HEK293 (cell line): Measurements from ENCODE around the gene TADA3.

Experiments used
- CTCF ChIA-PET: fragments of 350-600 bp; formaldehyde crosslinking; extraction: SDS; loops from one replicate; lab custom pipeline; 2021; ENCODE audit warnings: antibody characterized with exemption; lab: Yijun Ruan, JAX
- POLR2A ChIA-PET: fragments of 300-600 bp; formaldehyde crosslinking; extraction: SDS; loops from one replicate; lab custom pipeline; 2020; ENCODE audit warnings: antibody characterized with exemption, inconsistent platforms; lab: Yijun Ruan, JAX
- H3K27ac ChIP-seq: fragments of 200-500 bp; sonication (Bioruptor generic); 2 replicates; pipeline ENCODE4 v1.5.1; 2014; ENCODE audit warnings: low read depth, low read length, control low read depth, inconsistent platforms; ENCODE audit errors: extremely low read depth
- H3K36me3 ChIP-seq, 2 experiments: fragments of 200-500 bp in 1 of 2; sonication (Bioruptor generic) in 1 of 2; 1 replicate in 1 of 2; 2 replicates in 1 of 2; pipeline ENCODE4 v1.5.1; 2014 to 2017; ENCODE audit warnings: inconsistent platforms in 2 of 2, low read length in 2 of 2; ENCODE audit not compliant: control insufficient read depth in 2 of 2, insufficient read depth in 1 of 2
- H3K4me1 ChIP-seq: fragments of 200-500 bp; sonication (Bioruptor generic); 2 replicates; pipeline ENCODE4 v1.5.1; 2014; ENCODE audit warnings: mild to moderate bottlenecking, low read length, inconsistent platforms; ENCODE audit not compliant: control insufficient read depth, insufficient read depth
- H3K4me3 ChIP-seq: 2 replicates; pipeline ENCODE4 v1.5.1; 2011; ENCODE audit warnings: low read depth, mild to moderate bottlenecking, control low read depth, low read length, moderate library complexity
- H3K9me3 ChIP-seq: fragments of 200-500 bp; sonication (Bioruptor generic); 2 replicates; pipeline ENCODE4 v1.5.1; 2014; ENCODE audit warnings: low read depth, low read length, inconsistent platforms; ENCODE audit not compliant: control insufficient read depth, insufficient read depth
- ATF2 ChIP-seq: fragments of 450-650 bp; formaldehyde crosslinking; IDR thresholded peaks from 2 replicates; pipeline ENCODE4 v1.5.1; 2016; ENCODE audit warnings: missing biosample characterization, missing genetic modification characterization, low read depth
- HOXA7 ChIP-seq: sonication (generic); formaldehyde crosslinking; IDR thresholded peaks from 2 replicates; pipeline ENCODE4 v1.8.1; 2022; ENCODE audit warnings: missing genetic modification reagents, borderline replicate concordance
- IKZF3 ChIP-seq: fragments of 450-650 bp; IDR thresholded peaks from 2 replicates; pipeline ENCODE4 v1.5.0; 2018; ENCODE audit warnings: missing biosample characterization, mild to moderate bottlenecking, missing genetic modification characterization, moderate library complexity
- KLF8 ChIP-seq: fragments of 450-650 bp; formaldehyde crosslinking; IDR thresholded peaks from 2 replicates; pipeline ENCODE4 v1.5.1; 2016; ENCODE audit warnings: missing biosample characterization, missing genetic modification characterization
- KLF9 ChIP-seq: fragments of 450-650 bp; formaldehyde crosslinking; IDR thresholded peaks from 2 replicates; pipeline ENCODE4 v1.5.1; 2016; ENCODE audit warnings: missing biosample characterization, missing genetic modification characterization, low read depth
- SCRT2 ChIP-seq: fragments of 450-650 bp; formaldehyde crosslinking; IDR thresholded peaks from 2 replicates; pipeline ENCODE4 v1.5.1; 2016; ENCODE audit warnings: missing biosample characterization, missing genetic modification characterization
- ZNF133 ChIP-seq: fragments of 450-650 bp; formaldehyde crosslinking; IDR thresholded peaks from 2 replicates; pipeline ENCODE4 v1.5.1; 2016; ENCODE audit warnings: missing biosample characterization, missing genetic modification characterization
- ZNF146 ChIP-seq: fragments of 450-650 bp; formaldehyde crosslinking; IDR thresholded peaks from 2 replicates; pipeline ENCODE4 v1.5.1; 2016; ENCODE audit warnings: missing biosample characterization, missing genetic modification characterization
- ZNF155 ChIP-seq: fragments of 450-650 bp; formaldehyde crosslinking; IDR thresholded peaks from 2 replicates; pipeline ENCODE4 v1.5.1; 2016; ENCODE audit warnings: missing biosample characterization, missing genetic modification characterization
- ZNF239 ChIP-seq: fragments of 450-650 bp; formaldehyde crosslinking; IDR thresholded peaks from 2 replicates; pipeline ENCODE4 v1.5.1; 2016; ENCODE audit warnings: missing biosample characterization, missing genetic modification characterization
- ZNF280D ChIP-seq: fragments of 450-650 bp; formaldehyde crosslinking; IDR thresholded peaks from 2 replicates; pipeline ENCODE4 v1.5.1; 2016; ENCODE audit warnings: missing biosample characterization, missing genetic modification characterization
- ZNF302 ChIP-seq: fragments of 450-650 bp; formaldehyde crosslinking; IDR thresholded peaks from 2 replicates; pipeline ENCODE4 v1.5.1; 2016; ENCODE audit warnings: missing biosample characterization, missing genetic modification characterization, low read depth
- ZNF324 ChIP-seq: fragments of 450-650 bp; formaldehyde crosslinking; IDR thresholded peaks from 2 replicates; pipeline ENCODE4 v1.5.1; 2016; ENCODE audit warnings: missing biosample characterization, missing genetic modification characterization
- ZNF623 ChIP-seq: fragments of 450-650 bp; formaldehyde crosslinking; IDR thresholded peaks from 2 replicates; pipeline ENCODE4 v1.5.1; 2016; ENCODE audit warnings: missing biosample characterization, missing genetic modification characterization
- ZNF626 ChIP-seq: fragments of 450-650 bp; sonication (Bioruptor Pico); formaldehyde crosslinking; IDR thresholded peaks from 2 replicates; pipeline ENCODE4 v1.5.1; 2018; ENCODE audit warnings: missing biosample characterization, missing genetic modification characterization, inconsistent platforms
- ZNF639 ChIP-seq: fragments of 450-650 bp; formaldehyde crosslinking; IDR thresholded peaks from 2 replicates; pipeline ENCODE4 v1.5.1; 2016; ENCODE audit warnings: missing biosample characterization, missing genetic modification characterization
- ZNF692 ChIP-seq: fragments of 450-650 bp; formaldehyde crosslinking; IDR thresholded peaks from 2 replicates; pipeline ENCODE4 v1.5.1; 2016; ENCODE audit warnings: missing biosample characterization, missing genetic modification characterization
- ZNF768 ChIP-seq: fragments of 450-650 bp; formaldehyde crosslinking; IDR thresholded peaks from 2 replicates; pipeline ENCODE4 v1.5.1; 2018; ENCODE audit warnings: missing biosample characterization, mild to moderate bottlenecking, missing genetic modification characterization
- ZNF777 ChIP-seq: fragments of 450-650 bp; formaldehyde crosslinking; IDR thresholded peaks from 2 replicates; pipeline ENCODE4 v1.5.1; 2017; ENCODE audit warnings: missing biosample characterization, missing genetic modification characterization, borderline replicate concordance
- ZNF792 ChIP-seq: fragments of 450-650 bp; formaldehyde crosslinking; IDR thresholded peaks from 2 replicates; pipeline ENCODE4 v1.5.1; 2016; ENCODE audit warnings: missing biosample characterization, missing genetic modification characterization
- ZSCAN16 ChIP-seq: fragments of 450-650 bp; formaldehyde crosslinking; IDR thresholded peaks from 2 replicates; pipeline ENCODE4 v1.5.1; 2016; ENCODE audit warnings: missing biosample characterization, missing genetic modification characterization

The TADA3 gene

GRCh38 chr3:9834520-9835380 is 42.5 kb upstream of the TADA3 start:
- no peak for TF ChIP-seq ZNF626 (tag by site-specific recombination)
- no peak overlapping the region for H3K4me3 ChIP-seq
- ChIA-PET CTCF (interaction anchor here (0.7 kb wide), 1 partner anchor 20 kb away, joined by 3 read pairs; no protein-coding TSS in a partner anchor), POLR2A (interaction anchor here (1.5 to 1.7 kb wide), 2 partner anchors 9 to 112 kb away, joined by 5 to 6 read pairs; partner anchors contain the start of gene RPUSD3)
- H3K4me1 ChIP-seq: no peaks in the 10 kb centered on the region
- H3K36me3 ChIP-seq: peaks cover 27 to 72% of the 10 kb centered on the region in 2 experiments
- no peaks in the 10 kb centered on the region for H3K9me3 ChIP-seq
- no peak overlapping the region for H3K27ac ChIP-seq

- POLR2A ChIA-PET: no interaction called here
- no peak for TF ChIP-seq ZNF133 (tag by site-specific recombination)
- TF ChIP-seq ZNF639: no peak
- no peak for TF ChIP-seq ZNF692 (tag by site-specific recombination)
- no peak for TF ChIP-seq ATF2
- TF ChIP-seq ZNF302 (tag by site-specific recombination): no peak
- no peak for TF ChIP-seq IKZF3
- no peak for TF ChIP-seq ZNF155 (tag by site-specific recombination)
- TF ChIP-seq ZNF777 (tag by site-specific recombination): no peak
- no peak for TF ChIP-seq ZNF239 (tag by site-specific recombination)
- TF ChIP-seq ZNF146 (tag by site-specific recombination): no peak
- no peak for TF ChIP-seq KLF8 (tag by site-specific recombination)
- no peak for TF ChIP-seq ZNF792
- TF ChIP-seq ZNF768 (tag by site-specific recombination): no peak
- no peak for TF ChIP-seq SCRT2 (tag by site-specific recombination)
- no peak for TF ChIP-seq KLF9 (tag by site-specific recombination)
- TF ChIP-seq ZNF324 (tag by site-specific recombination): no peak
- H3K9me3 ChIP-seq: no peaks in the 10 kb centered on the region
- peaks cover 27 to 72% of the 10 kb centered on the region in 2 experiments for H3K36me3 ChIP-seq
- CTCF ChIA-PET: no interaction called here
- no peak overlapping the region for H3K4me3 ChIP-seq
- H3K27ac ChIP-seq: no peak overlapping the region
- no peaks in the 10 kb centered on the region for H3K4me1 ChIP-seq
Measured at GRCh38 chr3:9833078-9833477, 40.8 kb upstream of the TADA3 start.

GRCh38 chr3:9831253-9831652 is 39.0 kb upstream of the TADA3 start:
- H3K4me3 ChIP-seq: no peak overlapping the region
- ChIA-PET POLR2A (interaction anchor here (0.9 to 1.3 kb wide), 2 partner anchors 11 to 13 kb away, joined by 3 to 4 read pairs; partner anchors contain the start of gene RPUSD3), CTCF (interaction anchor here (1.2 kb wide), 1 partner anchor 115 kb away, joined by 6 read pairs; no protein-coding TSS in a partner anchor)
- H3K9me3 ChIP-seq: no peaks in the 10 kb centered on the region
- H3K36me3 ChIP-seq: peaks cover 22 to 74% of the 10 kb centered on the region in 2 experiments
- TF ChIP-seq ZNF623 (tag by site-specific recombination): no peak
- no peak for TF ChIP-seq ZSCAN16 (tag by site-specific recombination)
- TF ChIP-seq HOXA7 (CRISPR knock-in tag): no peak
- TF ChIP-seq ZNF280D (tag by site-specific recombination): no peak
- TF ChIP-seq ZNF133 (tag by site-specific recombination): no peak
- TF ChIP-seq, all 188 proteins: peak for 0
- Histone ChIP-seq H3K27ac (no peak overlapping the region), H3K4me1 (no peaks in the 10 kb centered on the region)
